Upper lobe of left lung (tissue), 6 donors: Measurements from ENCODE around the gene DQX1. TPM values are rescaled to one million over a fixed set of nuclear protein-coding genes. Genes with fewer than 3 reads are reported as not detected.
"Not testable (repeated sequence)": the region's sequence is repeated elsewhere in the genome, so short reads cannot be mapped to it uniquely, and the experiment has no call there.

ENCODE experiments used
- ATAC-seq, 2 donors: fragments of 200-7000 bp; cut with Tn5 transposase; one replicate each; pipeline ENCODE4 v1.9.1; 2022; ENCODE audit warnings: mild to moderate bottlenecking in 2 of 2, moderate library complexity in 2 of 2; ENCODE audit not compliant: low FRiP score in 2 of 2
- DNase-seq, 2 donors: peaks; one replicate each; pipeline ENCODE4 v3.0.0-alpha.2; 2019 to 2020
- H3K27ac ChIP-seq, 4 donors: fragments of 200-600 bp; sonication (generic); one replicate each; pipeline ENCODE4 v1.5.1; 2016 to 2019
- H3K27me3 ChIP-seq, 4 donors: fragments of 200-600 bp; sonication (generic); one replicate each; pipeline ENCODE4 v1.5.1; 2017 to 2019
- H3K36me3 ChIP-seq, 4 donors: fragments of 200-600 bp; sonication (generic); one replicate each; pipeline ENCODE4 v1.5.1; 2016 to 2019
- H3K4me1 ChIP-seq, 4 donors: fragments of 200-600 bp; sonication (generic); one replicate each; pipeline ENCODE4 v1.5.1; 2018 to 2019
- H3K4me3 ChIP-seq, 4 donors: fragments of 200-600 bp; sonication (generic); one replicate each; pipeline ENCODE4 v1.5.1; 2017 to 2019; ENCODE audit warnings: mild to moderate bottlenecking in 2 of 4, moderate library complexity in 1 of 4
- H3K9me3 ChIP-seq, 4 donors: fragments of 200-600 bp; sonication (generic); one replicate each; pipeline ENCODE4 v1.5.1; 2018 to 2019
- EP300 ChIP-seq, 4 donors: sonication (generic); formaldehyde crosslinking; IDR thresholded peaks; one replicate each; pipeline ENCODE4 v1.5.1; 2017; ENCODE audit warnings: antibody characterized with exemption in 4 of 4, control low read depth in 2 of 4
- POLR2A ChIP-seq, 4 donors: fragments of 450-650 bp; IDR thresholded peaks; one replicate each; pipeline ENCODE4 v1.5.1; 2016 to 2017; ENCODE audit warnings: antibody characterized with exemption in 4 of 4, mild to moderate bottlenecking in 2 of 4
- POLR2AphosphoS5 ChIP-seq, 2 donors: sonication (generic); formaldehyde crosslinking; IDR thresholded peaks; one replicate each; pipeline ENCODE4 v1.5.1; 2017; ENCODE audit warnings: antibody characterized with exemption in 2 of 2
- WGBS, 2 donors: methylation state at CpG; one replicate each; pipeline ENCODE4 v1.1.5; 2017 to 2018; 5-methylcytosine and 5-hydroxymethylcytosine counted together
- total RNA-seq, 6 donors: library from RNA; depleted of rRNA in 4 of 6; stranded (reverse); fragments of >200 nt in 4 of 6; gene quantifications; one replicate each; pipeline versions ENCODE4 v1.1.0 to v1.2.1, GENCODE V29; 2016 to 2021
- TF ChIP-seq, protein P1 (sequence below), 6 experiments: fragments of 450-650 bp in 4 of 6; fragments of 200-600 bp in 2 of 6; sonication (generic) in 2 of 6; IDR thresholded peaks; one replicate each; pipeline ENCODE4 v1.5.1; 2016 to 2019; ENCODE audit warnings: antibody characterized with exemption in 6 of 6
- donor health status: DM: no; HTN: no; CAD: no; lungs with moderate emphysema.
- donor health status: DM: no; HTN: yes; CAD: no; lungs with severe emphysema.

DQX1 gene
- total RNA-seq, 6 donors from 2014 or later, result 0.26 to 0.37 (median 0.33) TPM; not detected in 3

DNA sequence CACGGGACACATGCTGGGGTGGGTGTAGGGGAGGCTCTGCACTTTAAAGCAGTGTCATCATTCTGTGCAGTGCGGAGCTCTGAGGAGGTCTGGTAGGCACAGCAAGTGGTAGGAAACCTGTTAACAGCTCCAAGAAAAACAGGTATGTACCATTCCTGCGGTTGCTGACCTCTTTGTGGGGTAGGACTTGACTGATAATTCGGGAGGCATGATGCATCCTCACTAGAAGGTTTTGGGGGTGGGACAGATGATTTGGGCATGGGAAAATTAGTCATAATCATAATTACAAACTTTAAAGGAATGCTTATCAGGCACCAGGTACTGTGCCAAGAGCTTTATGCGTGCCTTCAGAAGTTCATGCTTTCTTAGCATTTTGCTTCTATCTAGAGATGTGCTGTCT lies 38.2 kb upstream of the DQX1 start:
- TF ChIP-seq POLR2A (IDR thresholded peaks at IDR 0.05) (no peak), POLR2AphosphoS5 (IDR thresholded peaks at IDR 0.05) (no peak), EP300 (IDR thresholded peaks at IDR 0.05) (no peak)
- TF ChIP-seq, protein P1, sequence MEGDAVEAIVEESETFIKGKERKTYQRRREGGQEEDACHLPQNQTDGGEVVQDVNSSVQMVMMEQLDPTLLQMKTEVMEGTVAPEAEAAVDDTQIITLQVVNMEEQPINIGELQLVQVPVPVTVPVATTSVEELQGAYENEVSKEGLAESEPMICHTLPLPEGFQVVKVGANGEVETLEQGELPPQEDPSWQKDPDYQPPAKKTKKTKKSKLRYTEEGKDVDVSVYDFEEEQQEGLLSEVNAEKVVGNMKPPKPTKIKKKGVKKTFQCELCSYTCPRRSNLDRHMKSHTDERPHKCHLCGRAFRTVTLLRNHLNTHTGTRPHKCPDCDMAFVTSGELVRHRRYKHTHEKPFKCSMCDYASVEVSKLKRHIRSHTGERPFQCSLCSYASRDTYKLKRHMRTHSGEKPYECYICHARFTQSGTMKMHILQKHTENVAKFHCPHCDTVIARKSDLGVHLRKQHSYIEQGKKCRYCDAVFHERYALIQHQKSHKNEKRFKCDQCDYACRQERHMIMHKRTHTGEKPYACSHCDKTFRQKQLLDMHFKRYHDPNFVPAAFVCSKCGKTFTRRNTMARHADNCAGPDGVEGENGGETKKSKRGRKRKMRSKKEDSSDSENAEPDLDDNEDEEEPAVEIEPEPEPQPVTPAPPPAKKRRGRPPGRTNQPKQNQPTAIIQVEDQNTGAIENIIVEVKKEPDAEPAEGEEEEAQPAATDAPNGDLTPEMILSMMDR (IDR thresholded peaks at IDR 0.05), result no peak
- WGBS, 2 donors, result 69 to 80% methylated on average over 5 of the region's 5 CpGs

DNA sequence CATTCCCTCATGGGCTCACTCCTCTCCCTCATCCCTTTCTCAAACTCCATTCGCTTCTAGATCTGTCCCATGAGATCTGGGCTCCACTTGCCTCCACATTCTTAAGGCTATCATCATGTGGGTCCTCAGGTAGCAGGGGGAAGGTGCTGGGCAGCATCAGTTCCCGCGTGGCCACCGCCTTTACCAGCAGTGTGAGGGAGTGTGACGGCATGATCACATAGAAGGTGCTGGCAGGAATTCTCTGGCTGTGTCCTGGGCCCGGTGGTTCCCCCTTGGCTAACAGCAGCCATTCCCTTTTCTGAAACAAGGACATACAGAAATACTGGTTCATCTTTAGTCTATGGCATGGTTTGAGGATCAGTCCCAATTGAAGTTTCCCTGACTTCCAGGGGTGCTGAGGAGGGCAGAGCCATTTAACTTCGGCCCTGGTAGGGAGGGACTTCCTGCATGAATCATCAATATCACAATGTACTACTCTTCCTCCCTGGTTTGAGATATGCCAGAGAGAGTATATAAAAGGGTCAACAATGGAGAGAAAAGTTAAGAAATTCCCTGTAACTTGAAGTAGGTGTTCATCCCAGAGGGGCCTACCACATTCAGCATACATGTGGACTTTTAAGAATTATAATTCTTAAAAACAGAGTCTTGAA lies 36.2 kb upstream of the DQX1 start:
- ATAC-seq, result no peak
- WGBS, 2 donors, result 85 to 86% methylated on average over 7 of the region's 7 CpGs
- H3K27ac ChIP-seq, result no peak overlapping the region

More for the DNA sequence above, 38.2 kb upstream of the DQX1 start:
- no peaks in the 10 kb centered on the region for H3K4me1 ChIP-seq
- H3K36me3 ChIP-seq, result no peaks in the 10 kb centered on the region
- H3K9me3 ChIP-seq, result no peaks in the 10 kb centered on the region
- H3K4me3 ChIP-seq, result no peak overlapping the region
- DNase-seq (no peak), ATAC-seq (no peak)
- H3K27ac ChIP-seq, result no peak overlapping the region
- H3K27me3 ChIP-seq, result no peaks in the 10 kb centered on the region

DNA sequence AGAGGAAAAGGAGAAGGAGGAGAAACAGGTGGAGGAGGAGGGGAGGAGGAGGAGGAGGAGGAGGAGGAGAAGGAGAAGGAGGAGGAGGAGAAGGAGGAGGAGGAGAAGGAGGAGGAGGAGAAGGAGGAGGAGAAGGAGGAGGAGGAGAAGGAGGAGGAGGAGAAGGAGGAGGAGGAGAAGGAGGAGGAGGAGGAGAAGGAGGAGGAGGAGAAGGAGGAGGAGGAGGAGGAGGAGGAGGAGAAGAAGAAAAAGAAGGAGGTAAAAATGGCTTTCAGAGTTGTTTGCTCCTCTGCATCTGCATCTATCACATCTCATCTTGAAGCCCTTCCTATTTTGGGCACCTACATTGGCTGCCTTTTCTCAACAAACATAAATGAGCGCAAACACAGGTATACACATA lies 35.0 kb upstream of the DQX1 start:
- not testable (repeated sequence) for H3K27ac ChIP-seq, H3K4me3 ChIP-seq, H3K27me3 ChIP-seq, DNase-seq, H3K36me3 ChIP-seq, H3K9me3 ChIP-seq, ATAC-seq, H3K4me1 ChIP-seq
- 96 to 100% methylated on average over 1 of the region's 1 CpG for WGBS, 2 donors

More for the DNA sequence above, 36.2 kb upstream of the DQX1 start:
- H3K9me3 ChIP-seq, result no peaks in the 10 kb centered on the region
- no peak for DNase-seq
- H3K4me1 ChIP-seq, result no peaks in the 10 kb centered on the region
- TF ChIP-seq, protein P1 (IDR thresholded peaks at IDR 0.05), result no peak
- no peak for TF ChIP-seq POLR2A (IDR thresholded peaks at IDR 0.05)
- TF ChIP-seq POLR2AphosphoS5 (IDR thresholded peaks at IDR 0.05), result no peak
- no peak for TF ChIP-seq EP300 (IDR thresholded peaks at IDR 0.05)
- H3K27me3 ChIP-seq, result no peaks in the 10 kb centered on the region
- no peaks in the 10 kb centered on the region for H3K36me3 ChIP-seq
- H3K4me3 ChIP-seq, result no peak overlapping the region

DNA sequence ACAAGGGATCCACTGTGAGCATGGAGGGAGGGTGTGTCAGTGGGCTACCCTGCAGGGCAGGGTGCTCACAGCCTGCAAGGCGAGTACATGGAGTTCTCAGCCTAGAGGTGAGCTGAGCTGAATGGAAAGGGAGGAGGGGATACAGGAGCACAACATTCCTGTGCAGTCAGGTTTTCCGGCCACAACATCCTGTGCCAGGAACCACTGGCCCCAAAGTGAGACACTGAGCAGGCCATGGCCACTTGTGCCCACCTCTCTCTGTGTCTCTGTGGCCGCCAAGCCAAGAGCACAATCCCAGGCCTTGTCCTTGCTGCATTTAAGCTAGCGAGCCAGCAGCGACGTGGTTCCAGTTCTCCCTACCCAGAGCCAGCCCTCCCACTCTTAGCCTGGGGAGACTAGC lies 34.6 kb upstream of the DQX1 start:
- H3K27me3 ChIP-seq, result no peaks in the 10 kb centered on the region
- no peak overlapping the region for H3K27ac ChIP-seq
- DNase-seq, result no peak
- 66 to 68% methylated on average over 6 of the region's 6 CpGs for WGBS, 2 donors
- H3K9me3 ChIP-seq, result no peaks in the 10 kb centered on the region
- no peak overlapping the region for H3K4me3 ChIP-seq
- H3K36me3 ChIP-seq, result peaks cover 0 to 9% (median 7%) of the 10 kb centered on the region in 4 donors
- H3K4me1 ChIP-seq, result peaks cover under 1 to 12% (median 3%) of the 10 kb centered on the region in 4 donors
- no peak for TF ChIP-seq EP300 (IDR thresholded peaks at IDR 0.05)
- no peak for TF ChIP-seq POLR2AphosphoS5 (IDR thresholded peaks at IDR 0.05)
- TF ChIP-seq POLR2A (IDR thresholded peaks at IDR 0.05), result no peak
- TF ChIP-seq, protein P1 (IDR thresholded peaks at IDR 0.05), result no peak
- ATAC-seq, result no peak

DNA sequence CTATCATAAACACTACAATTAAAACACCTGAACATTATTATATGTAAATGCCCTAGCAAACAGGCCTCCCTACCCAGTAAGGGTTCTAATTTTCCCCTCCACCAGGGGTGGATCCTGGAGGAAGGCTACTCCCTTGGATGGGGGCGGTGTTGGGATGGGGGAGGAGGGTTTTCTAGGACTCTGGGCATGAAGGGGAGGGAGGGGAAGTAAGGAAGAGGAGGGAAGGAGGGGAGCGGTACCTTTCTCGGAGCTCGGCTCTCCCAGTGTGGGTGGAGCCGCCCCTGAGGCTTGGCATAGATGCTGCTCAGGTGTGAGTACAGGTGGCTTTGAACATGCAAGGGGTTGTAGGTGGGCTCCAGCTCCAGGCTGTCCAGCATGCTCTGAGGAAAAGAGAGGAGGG lies 33.9 kb upstream of the DQX1 start:
- 53 to 54% methylated on average over 5 of the region's 5 CpGs for WGBS, 2 donors

More for the DNA sequence above, 33.9 kb upstream of the DQX1 start:
- no peak for ATAC-seq
- Histone ChIP-seq H3K4me1 (peaks cover 5 to 17% (median 8%) of the 10 kb centered on the region in 4 donors), H3K27ac (no peak overlapping the region), H3K27me3 (no peaks in the 10 kb centered on the region), H3K4me3 (no peak overlapping the region), H3K9me3 (no peaks in the 10 kb centered on the region), H3K36me3 (peaks cover 0 to 9% (median 7%) of the 10 kb centered on the region in 4 donors)
- no peak for DNase-seq
- TF ChIP-seq EP300 (IDR thresholded peaks at IDR 0.05) (no peak), POLR2A (IDR thresholded peaks at IDR 0.05) (no peak), POLR2AphosphoS5 (IDR thresholded peaks at IDR 0.05) (no peak)
- TF ChIP-seq, protein P1 (IDR thresholded peaks at IDR 0.05), result no peak
